MM.1S (cell line): ENCODE data around the gene OR4P4.

Experiments used
- CTCF ChIP-seq: fragments of 300-600 bp; sonication (generic); IDR thresholded peaks from 2 replicates; pipeline ENCODE4 v1.5.1; 2016; ENCODE audit warnings: antibody characterized with exemption, low read length, mixed read lengths
- EZH2 ChIP-seq: fragments of 300-600 bp; sonication (generic); optimal IDR thresholded peaks from 2 replicates; pipeline ENCODE3; 2017; ENCODE audit warnings: low read depth, mild to moderate bottlenecking, antibody characterized with exemption, low read length, mixed read lengths

GRCh38 chr11:55669376-55669775 lies 34.5 kb downstream of the OR4P4 start:
- TF ChIP-seq EZH2 (no peak), CTCF (no peak)
